WTC11 (cell line): ENCODE data around the gene TAC4. TPM values are rescaled to one million over a fixed set of nuclear protein-coding genes. Genes with fewer than 3 reads are reported as not detected.
A peak's percentile ranks its signal among the peaks of the same experiment; 100 is the strongest.

Source experiments
- ATAC-seq: fragments of 200-7000 bp; cut with Tn5 transposase; 2 replicates; pipeline ENCODE4 v1.10.0; 2021; ENCODE audit warnings: mild to moderate bottlenecking, moderate library complexity
- CTCF ChIA-PET: fragments of 300-600 bp; sonication (Branson Sonifier 250); formaldehyde crosslinking; loops from one replicate; lab custom pipeline; 2021; ENCODE audit warnings: antibody characterized with exemption; lab: Charles Lee
- POLR2A ChIA-PET: fragments of 350-600 bp; sonication (Branson Sonifier 250); formaldehyde crosslinking; loops from one replicate; lab custom pipeline; 2021; ENCODE audit warnings: antibody characterized with exemption; lab: Charles Lee
- DNase-seq: peaks from one replicate; pipeline ENCODE4 v3.0.0; 2021; ENCODE audit warnings: low spot score
- H3K27ac Mint-ChIP-seq: 2 replicates; pipeline ENCODE4 v1.8.0; 2021; ENCODE audit warnings: mixed read lengths
- H3K27me3 Mint-ChIP-seq: 2 replicates; pipeline ENCODE4 v1.8.0; 2021; ENCODE audit warnings: low read depth, mild to moderate bottlenecking, moderate library complexity, mixed read lengths
- H3K36me3 Mint-ChIP-seq: 2 replicates; pipeline ENCODE4 v1.8.0; 2021; ENCODE audit warnings: mixed read lengths
- H3K4me1 Mint-ChIP-seq: 2 replicates; pipeline ENCODE4 v1.8.0; 2022; ENCODE audit warnings: mixed read lengths
- H3K4me3 Mint-ChIP-seq: 2 replicates; pipeline ENCODE4 v1.8.0; 2021; ENCODE audit warnings: mild to moderate bottlenecking, moderate library complexity, mixed read lengths
- H3K9me3 Mint-ChIP-seq: 2 replicates; pipeline ENCODE4 v1.8.0; 2021; ENCODE audit warnings: mixed read lengths
- ATF3 ChIP-seq: sonication (generic); formaldehyde crosslinking; conservative IDR thresholded peaks from 2 replicates; pipeline ENCODE4 v1.8.1; 2022; ENCODE audit warnings: mild to moderate bottlenecking, missing genetic modification reagents
- FOXJ3 ChIP-seq: sonication (generic); formaldehyde crosslinking; IDR thresholded peaks from 2 replicates; pipeline ENCODE4 v1.9.0; 2021; ENCODE audit warnings: missing genetic modification reagents, mild to moderate bottlenecking, borderline replicate concordance
- GTF2I ChIP-seq: fragments of 250-450 bp; sonication (Bioruptor Pico); conservative IDR thresholded peaks from 2 replicates; pipeline ENCODE4 v1.4.0; 2021; ENCODE audit warnings: mild to moderate bottlenecking
- HMGXB4 ChIP-seq: sonication (generic); formaldehyde crosslinking; IDR thresholded peaks from 2 replicates; pipeline ENCODE4 v1.8.1; 2023; ENCODE audit warnings: mild to moderate bottlenecking, moderate library complexity, missing genetic modification reagents
- IRF2 ChIP-seq: sonication (generic); formaldehyde crosslinking; IDR thresholded peaks from 2 replicates; pipeline ENCODE4 v1.8.0; 2022; ENCODE audit warnings: low read depth, missing genetic modification reagents, borderline replicate concordance
- MXD4 ChIP-seq: fragments of 250-450 bp; sonication (Bioruptor Pico); IDR thresholded peaks from 2 replicates; pipeline ENCODE4 v1.8.0; 2021; ENCODE audit warnings: mild to moderate bottlenecking, moderate library complexity, borderline replicate concordance
- NR2C2 ChIP-seq: sonication (generic); formaldehyde crosslinking; IDR thresholded peaks from 2 replicates; pipeline ENCODE4 v1.8.0; 2022; ENCODE audit warnings: mild to moderate bottlenecking, missing genetic modification reagents
- PRDM15 ChIP-seq: sonication (generic); formaldehyde crosslinking; IDR thresholded peaks from 2 replicates; pipeline ENCODE4 v1.8.0; 2022; ENCODE audit warnings: missing genetic modification reagents
- RELA ChIP-seq: sonication (generic); formaldehyde crosslinking; IDR thresholded peaks from 2 replicates; pipeline ENCODE4 v1.8.1; 2022; ENCODE audit warnings: missing genetic modification reagents, mild to moderate bottlenecking, borderline replicate concordance
- SMAD4 ChIP-seq: sonication (generic); formaldehyde crosslinking; IDR thresholded peaks from 2 replicates; pipeline ENCODE4 v1.8.0; 2022; ENCODE audit warnings: mild to moderate bottlenecking, missing genetic modification reagents
- SOX15 ChIP-seq: fragments of 250-450 bp; sonication (Bioruptor Pico); IDR thresholded peaks from 2 replicates; pipeline ENCODE4 v1.9.0; 2021; ENCODE audit warnings: mild to moderate bottlenecking
- TP53 ChIP-seq: sonication (generic); formaldehyde crosslinking; IDR thresholded peaks from 2 replicates; pipeline ENCODE4 v1.8.1; 2023; ENCODE audit warnings: mild to moderate bottlenecking, missing genetic modification reagents
- ZNF425 ChIP-seq: fragments of 250-450 bp; sonication (Bioruptor Pico); conservative IDR thresholded peaks from 2 replicates; pipeline ENCODE4 v1.9.0; 2021; ENCODE audit warnings: mild to moderate bottlenecking
- ZNF671 ChIP-seq: fragments of 250-450 bp; sonication (Bioruptor Pico); IDR thresholded peaks from 2 replicates; pipeline ENCODE4 v1.8.0; 2021; ENCODE audit warnings: mild to moderate bottlenecking
- total RNA-seq: library from RNA; stranded (reverse); gene quantifications from 3 replicates; pipeline ENCODE4 v1.2.3, GENCODE V29; 2021
- TF ChIP-seq, protein P1 (sequence below): sonication (generic); formaldehyde crosslinking; IDR thresholded peaks from 2 replicates; pipeline ENCODE4 v1.8.0; 2023; ENCODE audit warnings: missing genetic modification reagents, mild to moderate bottlenecking, borderline replicate concordance
- TF ChIP-seq, protein P2 (sequence below): sonication (generic); formaldehyde crosslinking; IDR thresholded peaks from 2 replicates; pipeline ENCODE4 v1.8.1; 2022; ENCODE audit warnings: mild to moderate bottlenecking, moderate library complexity, missing genetic modification reagents
- TF ChIP-seq, protein P3 (sequence below): sonication (generic); formaldehyde crosslinking; IDR thresholded peaks from 2 replicates; pipeline ENCODE4 v1.8.1; 2022; ENCODE audit warnings: mild to moderate bottlenecking, missing genetic modification reagents, moderate library complexity, borderline replicate concordance

The TAC4 gene
- total RNA-seq, 1 experiment from 2014 or later, result not detected

- H3K9me3 Mint-ChIP-seq, result no peaks in the 10 kb centered on the region
- H3K27ac Mint-ChIP-seq, result peak overlapping the region; percentile 36; the same call in 1 of the 2 replicates
- H3K36me3 Mint-ChIP-seq, result no peaks in the 10 kb centered on the region
- TF ChIP-seq ZNF671 (no peak), TP53 (CRISPR knock-in tag) (no peak), GTF2I (CRISPR knock-in tag) (no peak), ZNF425 (CRISPR knock-in tag) (no peak), HMGXB4 (no peak), IRF2 (CRISPR knock-in tag) (no peak), ATF3 (CRISPR knock-in tag) (no peak), SOX15 (CRISPR knock-in tag) (no peak), PRDM15 (no peak), RELA (CRISPR knock-in tag) (no peak), NR2C2 (no peak), FOXJ3 (no peak), MXD4 (CRISPR knock-in tag) (no peak), SMAD4 (CRISPR knock-in tag) (no peak)
- TF ChIP-seq, protein P1, sequence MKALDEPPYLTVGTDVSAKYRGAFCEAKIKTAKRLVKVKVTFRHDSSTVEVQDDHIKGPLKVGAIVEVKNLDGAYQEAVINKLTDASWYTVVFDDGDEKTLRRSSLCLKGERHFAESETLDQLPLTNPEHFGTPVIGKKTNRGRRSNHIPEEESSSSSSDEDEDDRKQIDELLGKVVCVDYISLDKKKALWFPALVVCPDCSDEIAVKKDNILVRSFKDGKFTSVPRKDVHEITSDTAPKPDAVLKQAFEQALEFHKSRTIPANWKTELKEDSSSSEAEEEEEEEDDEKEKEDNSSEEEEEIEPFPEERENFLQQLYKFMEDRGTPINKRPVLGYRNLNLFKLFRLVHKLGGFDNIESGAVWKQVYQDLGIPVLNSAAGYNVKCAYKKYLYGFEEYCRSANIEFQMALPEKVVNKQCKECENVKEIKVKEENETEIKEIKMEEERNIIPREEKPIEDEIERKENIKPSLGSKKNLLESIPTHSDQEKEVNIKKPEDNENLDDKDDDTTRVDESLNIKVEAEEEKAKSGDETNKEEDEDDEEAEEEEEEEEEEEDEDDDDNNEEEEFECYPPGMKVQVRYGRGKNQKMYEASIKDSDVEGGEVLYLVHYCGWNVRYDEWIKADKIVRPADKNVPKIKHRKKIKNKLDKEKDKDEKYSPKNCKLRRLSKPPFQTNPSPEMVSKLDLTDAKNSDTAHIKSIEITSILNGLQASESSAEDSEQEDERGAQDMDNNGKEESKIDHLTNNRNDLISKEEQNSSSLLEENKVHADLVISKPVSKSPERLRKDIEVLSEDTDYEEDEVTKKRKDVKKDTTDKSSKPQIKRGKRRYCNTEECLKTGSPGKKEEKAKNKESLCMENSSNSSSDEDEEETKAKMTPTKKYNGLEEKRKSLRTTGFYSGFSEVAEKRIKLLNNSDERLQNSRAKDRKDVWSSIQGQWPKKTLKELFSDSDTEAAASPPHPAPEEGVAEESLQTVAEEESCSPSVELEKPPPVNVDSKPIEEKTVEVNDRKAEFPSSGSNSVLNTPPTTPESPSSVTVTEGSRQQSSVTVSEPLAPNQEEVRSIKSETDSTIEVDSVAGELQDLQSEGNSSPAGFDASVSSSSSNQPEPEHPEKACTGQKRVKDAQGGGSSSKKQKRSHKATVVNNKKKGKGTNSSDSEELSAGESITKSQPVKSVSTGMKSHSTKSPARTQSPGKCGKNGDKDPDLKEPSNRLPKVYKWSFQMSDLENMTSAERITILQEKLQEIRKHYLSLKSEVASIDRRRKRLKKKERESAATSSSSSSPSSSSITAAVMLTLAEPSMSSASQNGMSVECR (CRISPR knock-in tag), result no peak
- TF ChIP-seq, protein P2, sequence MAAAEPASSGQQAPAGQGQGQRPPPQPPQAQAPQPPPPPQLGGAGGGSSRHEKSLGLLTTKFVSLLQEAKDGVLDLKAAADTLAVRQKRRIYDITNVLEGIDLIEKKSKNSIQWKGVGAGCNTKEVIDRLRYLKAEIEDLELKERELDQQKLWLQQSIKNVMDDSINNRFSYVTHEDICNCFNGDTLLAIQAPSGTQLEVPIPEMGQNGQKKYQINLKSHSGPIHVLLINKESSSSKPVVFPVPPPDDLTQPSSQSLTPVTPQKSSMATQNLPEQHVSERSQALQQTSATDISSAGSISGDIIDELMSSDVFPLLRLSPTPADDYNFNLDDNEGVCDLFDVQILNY, result no peak
- TF ChIP-seq, protein P3, sequence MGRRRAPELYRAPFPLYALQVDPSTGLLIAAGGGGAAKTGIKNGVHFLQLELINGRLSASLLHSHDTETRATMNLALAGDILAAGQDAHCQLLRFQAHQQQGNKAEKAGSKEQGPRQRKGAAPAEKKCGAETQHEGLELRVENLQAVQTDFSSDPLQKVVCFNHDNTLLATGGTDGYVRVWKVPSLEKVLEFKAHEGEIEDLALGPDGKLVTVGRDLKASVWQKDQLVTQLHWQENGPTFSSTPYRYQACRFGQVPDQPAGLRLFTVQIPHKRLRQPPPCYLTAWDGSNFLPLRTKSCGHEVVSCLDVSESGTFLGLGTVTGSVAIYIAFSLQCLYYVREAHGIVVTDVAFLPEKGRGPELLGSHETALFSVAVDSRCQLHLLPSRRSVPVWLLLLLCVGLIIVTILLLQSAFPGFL (CRISPR knock-in tag), result no peak
- TF ChIP-seq, all 79 proteins: peak for 0
- peak overlapping the region; percentile 35 for H3K4me3 Mint-ChIP-seq
- CTCF ChIA-PET, result interaction anchor here (0.9 to 7.0 kb wide), 12 partner anchors 9 to 328 kb away, joined by 3 to 105 read pairs (median 8); partner anchors contain the start of gene DLX3
- H3K4me1 Mint-ChIP-seq, result peaks cover 50% of the 10 kb centered on the region
- peaks cover 16% of the 10 kb centered on the region for H3K27me3 Mint-ChIP-seq
- POLR2A ChIA-PET, result interaction anchor here (0.6 to 1.3 kb wide), 5 partner anchors 10 to 513 kb away, joined by 3 read pairs; no protein-coding TSS in a partner anchor
- peak; percentile 58 for DNase-seq
- ATAC-seq, result peak; percentile 33
These were observed 27.8 kb upstream of the TAC4 start for GRCh38 chr17:49875685-49876084.
